WTC11 (cell line): Measurements from ENCODE around the gene PXMP2. TPM values are rescaled to one million over a fixed set of nuclear protein-coding genes. Genes with fewer than 3 reads are reported as not detected.

Source experiments
- ATAC-seq: fragments of 200-7000 bp; cut with Tn5 transposase; 2 replicates; pipeline ENCODE4 v1.10.0; 2021; ENCODE audit warnings: mild to moderate bottlenecking, moderate library complexity
- CTCF ChIA-PET: fragments of 300-600 bp; sonication (Branson Sonifier 250); formaldehyde crosslinking; loops from one replicate; lab custom pipeline; 2021; ENCODE audit warnings: antibody characterized with exemption; lab: Charles Lee
- POLR2A ChIA-PET: fragments of 350-600 bp; sonication (Branson Sonifier 250); formaldehyde crosslinking; loops from one replicate; lab custom pipeline; 2021; ENCODE audit warnings: antibody characterized with exemption; lab: Charles Lee
- DNase-seq: peaks from one replicate; pipeline ENCODE4 v3.0.0; 2021; ENCODE audit warnings: low spot score
- H3K27ac Mint-ChIP-seq: 2 replicates; pipeline ENCODE4 v1.8.0; 2021; ENCODE audit warnings: mixed read lengths
- H3K27me3 Mint-ChIP-seq: 2 replicates; pipeline ENCODE4 v1.8.0; 2021; ENCODE audit warnings: low read depth, mild to moderate bottlenecking, moderate library complexity, mixed read lengths
- H3K36me3 Mint-ChIP-seq: 2 replicates; pipeline ENCODE4 v1.8.0; 2021; ENCODE audit warnings: mixed read lengths
- H3K4me1 Mint-ChIP-seq: 2 replicates; pipeline ENCODE4 v1.8.0; 2022; ENCODE audit warnings: mixed read lengths
- H3K4me3 Mint-ChIP-seq: 2 replicates; pipeline ENCODE4 v1.8.0; 2021; ENCODE audit warnings: mild to moderate bottlenecking, moderate library complexity, mixed read lengths
- H3K9me3 Mint-ChIP-seq: 2 replicates; pipeline ENCODE4 v1.8.0; 2021; ENCODE audit warnings: mixed read lengths
- CREM ChIP-seq: sonication (generic); formaldehyde crosslinking; IDR thresholded peaks from 2 replicates; pipeline ENCODE4 v1.8.1; 2022; ENCODE audit warnings: mild to moderate bottlenecking, missing genetic modification reagents, moderate library complexity
- FOXP4 ChIP-seq: sonication (generic); formaldehyde crosslinking; IDR thresholded peaks from 2 replicates; pipeline ENCODE4 v1.8.0; 2022; ENCODE audit warnings: mild to moderate bottlenecking, missing genetic modification reagents
- JAZF1 ChIP-seq: fragments of 250-450 bp; sonication (Bioruptor Pico); IDR thresholded peaks from 2 replicates; pipeline ENCODE4 v1.9.0; 2021; ENCODE audit warnings: moderate library complexity, mild to moderate bottlenecking, inconsistent platforms
- MYBL2 ChIP-seq: sonication (generic); formaldehyde crosslinking; IDR thresholded peaks from 2 replicates; pipeline ENCODE4 v1.8.1; 2023; ENCODE audit warnings: mild to moderate bottlenecking, moderate library complexity, missing genetic modification reagents
- NFATC4 ChIP-seq: fragments of 250-450 bp; sonication (Bioruptor Pico); IDR thresholded peaks from 2 replicates; pipeline ENCODE4 v1.9.0; 2021; ENCODE audit warnings: mild to moderate bottlenecking
- NFYB ChIP-seq: sonication (generic); formaldehyde crosslinking; conservative IDR thresholded peaks from 2 replicates; pipeline ENCODE4 v1.8.0; 2022; ENCODE audit warnings: low read depth, missing genetic modification reagents
- NR1H2 ChIP-seq: sonication (generic); formaldehyde crosslinking; IDR thresholded peaks from 2 replicates; pipeline ENCODE4 v1.9.0; 2021; ENCODE audit warnings: mild to moderate bottlenecking, moderate library complexity, missing genetic modification reagents
- PRRX2 ChIP-seq: fragments of 250-450 bp; sonication (Bioruptor Pico); IDR thresholded peaks from 2 replicates; pipeline ENCODE4 v1.8.0; 2021; ENCODE audit warnings: mild to moderate bottlenecking
- RELA ChIP-seq: sonication (generic); formaldehyde crosslinking; IDR thresholded peaks from 2 replicates; pipeline ENCODE4 v1.8.1; 2022; ENCODE audit warnings: missing genetic modification reagents, mild to moderate bottlenecking, borderline replicate concordance
- SP1 ChIP-seq: sonication (generic); formaldehyde crosslinking; conservative IDR thresholded peaks from 2 replicates; pipeline ENCODE4 v1.8.1; 2022; ENCODE audit warnings: missing genetic modification reagents
- ZBTB43 ChIP-seq: sonication (generic); formaldehyde crosslinking; IDR thresholded peaks from 2 replicates; pipeline ENCODE4 v1.8.1; 2023; ENCODE audit warnings: mild to moderate bottlenecking, missing genetic modification reagents
- ZNF219 ChIP-seq: sonication (generic); formaldehyde crosslinking; IDR thresholded peaks from 2 replicates; pipeline ENCODE4 v1.8.0; 2023; ENCODE audit warnings: missing genetic modification reagents, mild to moderate bottlenecking, borderline replicate concordance
- ZNF396 ChIP-seq: fragments of 250-450 bp; sonication (Bioruptor Pico); IDR thresholded peaks from 2 replicates; pipeline ENCODE4 v1.8.0; 2021; ENCODE audit warnings: mild to moderate bottlenecking, moderate library complexity, borderline replicate concordance
- ZNF416 ChIP-seq: fragments of 250-450 bp; sonication (Bioruptor Pico); IDR thresholded peaks from 2 replicates; pipeline ENCODE4 v1.9.0; 2021; ENCODE audit warnings: mild to moderate bottlenecking, inconsistent platforms
- ZNF425 ChIP-seq: fragments of 250-450 bp; sonication (Bioruptor Pico); conservative IDR thresholded peaks from 2 replicates; pipeline ENCODE4 v1.9.0; 2021; ENCODE audit warnings: mild to moderate bottlenecking
- total RNA-seq: library from RNA; stranded (reverse); gene quantifications from 3 replicates; pipeline ENCODE4 v1.2.3, GENCODE V29; 2021
- TF ChIP-seq, protein P1 (sequence below): sonication (generic); formaldehyde crosslinking; conservative IDR thresholded peaks from 2 replicates; pipeline ENCODE4 v1.8.1; 2023; ENCODE audit warnings: mild to moderate bottlenecking, low read depth, missing genetic modification reagents, moderate library complexity
- TF ChIP-seq, protein P2 (sequence below): sonication (generic); formaldehyde crosslinking; IDR thresholded peaks from 2 replicates; pipeline ENCODE4 v1.8.1; 2023; ENCODE audit warnings: mild to moderate bottlenecking, missing genetic modification reagents, borderline replicate concordance
- TF ChIP-seq, protein P3 (sequence below): sonication (generic); formaldehyde crosslinking; IDR thresholded peaks from 2 replicates; pipeline ENCODE4 v1.8.1; 2023; ENCODE audit warnings: mild to moderate bottlenecking, moderate library complexity, missing genetic modification reagents

PXMP2 gene
- total RNA-seq, 1 experiment from 2014 or later: 12.6 TPM

DNA sequence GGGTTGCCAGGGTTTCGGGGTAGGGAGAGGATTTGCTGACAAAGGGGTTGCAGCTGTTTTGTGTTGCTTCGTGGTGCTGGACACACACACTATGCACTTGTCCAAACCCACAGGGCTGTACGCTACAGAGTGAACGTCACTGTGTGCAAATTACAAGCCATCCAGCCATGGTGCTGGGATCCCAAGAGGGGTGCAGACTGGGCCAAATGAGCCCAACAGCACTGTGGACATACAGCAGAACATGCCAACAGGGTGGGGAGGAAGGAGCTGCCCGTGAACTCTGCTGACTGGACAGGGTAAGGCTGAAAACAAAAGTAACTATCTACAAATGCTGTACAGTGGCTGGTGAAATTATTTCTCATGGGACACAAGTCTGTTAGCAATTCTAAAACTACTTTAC is 25.4 kb upstream of the PXMP2 start:
- Mint-ChIP-seq H3K27me3 (no peaks in the 10 kb centered on the region), H3K4me3 (no peak overlapping the region), H3K27ac (no peak overlapping the region), H3K36me3 (peaks cover 91% of the 10 kb centered on the region), H3K4me1 (no peaks in the 10 kb centered on the region), H3K9me3 (no peaks in the 10 kb centered on the region)
- ATAC-seq (no peak), DNase-seq (no peak)
- POLR2A ChIA-PET: no interaction called here
- CTCF ChIA-PET: no interaction called here
- TF ChIP-seq ZNF425 (CRISPR knock-in tag) (no peak), MYBL2 (no peak), SP1 (no peak), ZNF416 (no peak), JAZF1 (CRISPR knock-in tag) (no peak), NFYB (CRISPR knock-in tag) (no peak), NFATC4 (CRISPR knock-in tag) (no peak), ZNF219 (CRISPR knock-in tag) (no peak), FOXP4 (CRISPR knock-in tag) (no peak), RELA (CRISPR knock-in tag) (no peak)
- TF ChIP-seq, protein P1, sequence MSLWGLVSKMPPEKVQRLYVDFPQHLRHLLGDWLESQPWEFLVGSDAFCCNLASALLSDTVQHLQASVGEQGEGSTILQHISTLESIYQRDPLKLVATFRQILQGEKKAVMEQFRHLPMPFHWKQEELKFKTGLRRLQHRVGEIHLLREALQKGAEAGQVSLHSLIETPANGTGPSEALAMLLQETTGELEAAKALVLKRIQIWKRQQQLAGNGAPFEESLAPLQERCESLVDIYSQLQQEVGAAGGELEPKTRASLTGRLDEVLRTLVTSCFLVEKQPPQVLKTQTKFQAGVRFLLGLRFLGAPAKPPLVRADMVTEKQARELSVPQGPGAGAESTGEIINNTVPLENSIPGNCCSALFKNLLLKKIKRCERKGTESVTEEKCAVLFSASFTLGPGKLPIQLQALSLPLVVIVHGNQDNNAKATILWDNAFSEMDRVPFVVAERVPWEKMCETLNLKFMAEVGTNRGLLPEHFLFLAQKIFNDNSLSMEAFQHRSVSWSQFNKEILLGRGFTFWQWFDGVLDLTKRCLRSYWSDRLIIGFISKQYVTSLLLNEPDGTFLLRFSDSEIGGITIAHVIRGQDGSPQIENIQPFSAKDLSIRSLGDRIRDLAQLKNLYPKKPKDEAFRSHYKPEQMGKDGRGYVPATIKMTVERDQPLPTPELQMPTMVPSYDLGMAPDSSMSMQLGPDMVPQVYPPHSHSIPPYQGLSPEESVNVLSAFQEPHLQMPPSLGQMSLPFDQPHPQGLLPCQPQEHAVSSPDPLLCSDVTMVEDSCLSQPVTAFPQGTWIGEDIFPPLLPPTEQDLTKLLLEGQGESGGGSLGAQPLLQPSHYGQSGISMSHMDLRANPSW (CRISPR knock-in tag): no peak
- TF ChIP-seq, protein P2, sequence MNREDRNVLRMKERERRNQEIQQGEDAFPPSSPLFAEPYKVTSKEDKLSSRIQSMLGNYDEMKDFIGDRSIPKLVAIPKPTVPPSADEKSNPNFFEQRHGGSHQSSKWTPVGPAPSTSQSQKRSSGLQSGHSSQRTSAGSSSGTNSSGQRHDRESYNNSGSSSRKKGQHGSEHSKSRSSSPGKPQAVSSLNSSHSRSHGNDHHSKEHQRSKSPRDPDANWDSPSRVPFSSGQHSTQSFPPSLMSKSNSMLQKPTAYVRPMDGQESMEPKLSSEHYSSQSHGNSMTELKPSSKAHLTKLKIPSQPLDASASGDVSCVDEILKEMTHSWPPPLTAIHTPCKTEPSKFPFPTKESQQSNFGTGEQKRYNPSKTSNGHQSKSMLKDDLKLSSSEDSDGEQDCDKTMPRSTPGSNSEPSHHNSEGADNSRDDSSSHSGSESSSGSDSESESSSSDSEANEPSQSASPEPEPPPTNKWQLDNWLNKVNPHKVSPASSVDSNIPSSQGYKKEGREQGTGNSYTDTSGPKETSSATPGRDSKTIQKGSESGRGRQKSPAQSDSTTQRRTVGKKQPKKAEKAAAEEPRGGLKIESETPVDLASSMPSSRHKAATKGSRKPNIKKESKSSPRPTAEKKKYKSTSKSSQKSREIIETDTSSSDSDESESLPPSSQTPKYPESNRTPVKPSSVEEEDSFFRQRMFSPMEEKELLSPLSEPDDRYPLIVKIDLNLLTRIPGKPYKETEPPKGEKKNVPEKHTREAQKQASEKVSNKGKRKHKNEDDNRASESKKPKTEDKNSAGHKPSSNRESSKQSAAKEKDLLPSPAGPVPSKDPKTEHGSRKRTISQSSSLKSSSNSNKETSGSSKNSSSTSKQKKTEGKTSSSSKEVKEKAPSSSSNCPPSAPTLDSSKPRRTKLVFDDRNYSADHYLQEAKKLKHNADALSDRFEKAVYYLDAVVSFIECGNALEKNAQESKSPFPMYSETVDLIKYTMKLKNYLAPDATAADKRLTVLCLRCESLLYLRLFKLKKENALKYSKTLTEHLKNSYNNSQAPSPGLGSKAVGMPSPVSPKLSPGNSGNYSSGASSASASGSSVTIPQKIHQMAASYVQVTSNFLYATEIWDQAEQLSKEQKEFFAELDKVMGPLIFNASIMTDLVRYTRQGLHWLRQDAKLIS (CRISPR knock-in tag): no peak

GRCh38 chr12:132662901-132663755 is 24.3 kb upstream of the PXMP2 start:
- no peak for DNase-seq
- POLR2A ChIA-PET: no interaction called here
- TF ChIP-seq PRRX2 (CRISPR knock-in tag) (no peak), ZNF416 (no peak), NR1H2 (CRISPR knock-in tag) (no peak), CREM (CRISPR knock-in tag) (no peak), ZBTB43 (CRISPR knock-in tag) (no peak), ZNF396 (CRISPR knock-in tag) (no peak), RELA (CRISPR knock-in tag) (no peak)
- TF ChIP-seq, protein P3, sequence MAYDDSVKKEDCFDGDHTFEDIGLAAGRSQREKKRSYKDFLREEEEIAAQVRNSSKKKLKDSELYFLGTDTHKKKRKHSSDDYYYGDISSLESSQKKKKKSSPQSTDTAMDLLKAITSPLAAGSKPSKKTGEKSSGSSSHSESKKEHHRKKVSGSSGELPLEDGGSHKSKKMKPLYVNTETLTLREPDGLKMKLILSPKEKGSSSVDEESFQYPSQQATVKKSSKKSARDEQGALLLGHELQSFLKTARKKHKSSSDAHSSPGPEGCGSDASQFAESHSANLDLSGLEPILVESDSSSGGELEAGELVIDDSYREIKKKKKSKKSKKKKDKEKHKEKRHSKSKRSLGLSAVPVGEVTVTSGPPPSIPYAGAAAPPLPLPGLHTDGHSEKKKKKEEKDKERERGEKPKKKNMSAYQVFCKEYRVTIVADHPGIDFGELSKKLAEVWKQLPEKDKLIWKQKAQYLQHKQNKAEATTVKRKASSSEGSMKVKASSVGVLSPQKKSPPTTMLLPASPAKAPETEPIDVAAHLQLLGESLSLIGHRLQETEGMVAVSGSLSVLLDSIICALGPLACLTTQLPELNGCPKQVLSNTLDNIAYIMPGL: no peak
- ATAC-seq: no peak
- no peaks in the 10 kb centered on the region for H3K9me3 Mint-ChIP-seq
- no peak overlapping the region for H3K27ac Mint-ChIP-seq
- H3K4me1 Mint-ChIP-seq: no peaks in the 10 kb centered on the region
- no peaks in the 10 kb centered on the region for H3K27me3 Mint-ChIP-seq
- peaks cover 91% of the 10 kb centered on the region for H3K36me3 Mint-ChIP-seq
- no peak overlapping the region for H3K4me3 Mint-ChIP-seq
- CTCF ChIA-PET: no interaction called here
